Body of pancreas (tissue), 4 donors: ENCODE measurements around the gene CREB3.

Experiments
- POLR2A ChIP-seq, 3 donors: fragments of 450-650 bp; IDR thresholded peaks; one replicate each; pipeline ENCODE4 v1.6.1; 2016; ENCODE audit warnings: antibody characterized with exemption in 3 of 3, mild to moderate bottlenecking in 2 of 3
- TF ChIP-seq, protein P1 (sequence below), 7 experiments: fragments of 450-650 bp in 4 of 7; fragments of 200-600 bp in 3 of 7; sonication (generic) in 3 of 7; IDR thresholded peaks; one replicate each; pipeline ENCODE4 v1.5.1; 2016 to 2019; ENCODE audit warnings: antibody characterized with exemption in 7 of 7

DNA sequence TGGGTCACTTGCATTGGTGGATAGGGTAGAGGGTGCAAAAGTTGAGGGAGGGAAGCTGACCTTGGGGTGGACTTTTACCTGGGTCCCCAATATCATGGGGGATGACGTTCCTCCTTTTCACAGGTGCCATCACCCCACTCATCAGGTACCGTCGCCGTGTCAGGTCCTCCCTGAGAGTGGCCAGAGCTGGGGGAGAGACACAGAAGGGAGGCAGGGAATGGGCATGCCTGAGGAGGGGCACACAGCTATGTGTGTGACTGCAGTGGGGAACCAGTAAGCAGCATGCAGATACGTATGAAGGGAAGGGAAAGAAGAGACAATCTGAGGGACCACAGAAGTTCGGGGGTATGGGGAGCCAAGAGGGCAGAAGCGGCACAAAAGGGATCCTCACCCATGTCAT lies 6.5 kb downstream of the CREB3 start:
- TF ChIP-seq, protein P1, sequence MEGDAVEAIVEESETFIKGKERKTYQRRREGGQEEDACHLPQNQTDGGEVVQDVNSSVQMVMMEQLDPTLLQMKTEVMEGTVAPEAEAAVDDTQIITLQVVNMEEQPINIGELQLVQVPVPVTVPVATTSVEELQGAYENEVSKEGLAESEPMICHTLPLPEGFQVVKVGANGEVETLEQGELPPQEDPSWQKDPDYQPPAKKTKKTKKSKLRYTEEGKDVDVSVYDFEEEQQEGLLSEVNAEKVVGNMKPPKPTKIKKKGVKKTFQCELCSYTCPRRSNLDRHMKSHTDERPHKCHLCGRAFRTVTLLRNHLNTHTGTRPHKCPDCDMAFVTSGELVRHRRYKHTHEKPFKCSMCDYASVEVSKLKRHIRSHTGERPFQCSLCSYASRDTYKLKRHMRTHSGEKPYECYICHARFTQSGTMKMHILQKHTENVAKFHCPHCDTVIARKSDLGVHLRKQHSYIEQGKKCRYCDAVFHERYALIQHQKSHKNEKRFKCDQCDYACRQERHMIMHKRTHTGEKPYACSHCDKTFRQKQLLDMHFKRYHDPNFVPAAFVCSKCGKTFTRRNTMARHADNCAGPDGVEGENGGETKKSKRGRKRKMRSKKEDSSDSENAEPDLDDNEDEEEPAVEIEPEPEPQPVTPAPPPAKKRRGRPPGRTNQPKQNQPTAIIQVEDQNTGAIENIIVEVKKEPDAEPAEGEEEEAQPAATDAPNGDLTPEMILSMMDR (IDR thresholded peaks at IDR 0.05): no peak
- no peak for TF ChIP-seq POLR2A (IDR thresholded peaks at IDR 0.05)
